ENCODE results near the gene BICC1. TPM values are rescaled to one million over a fixed set of nuclear protein-coding genes. Genes with fewer than 3 reads are reported as not detected.
A peak's percentile ranks its signal among the peaks of the same experiment; 100 is the strongest.

BICC1 gene
- total RNA-seq, 1 donor from 2014 or later, result 58.0 TPM

DNA sequence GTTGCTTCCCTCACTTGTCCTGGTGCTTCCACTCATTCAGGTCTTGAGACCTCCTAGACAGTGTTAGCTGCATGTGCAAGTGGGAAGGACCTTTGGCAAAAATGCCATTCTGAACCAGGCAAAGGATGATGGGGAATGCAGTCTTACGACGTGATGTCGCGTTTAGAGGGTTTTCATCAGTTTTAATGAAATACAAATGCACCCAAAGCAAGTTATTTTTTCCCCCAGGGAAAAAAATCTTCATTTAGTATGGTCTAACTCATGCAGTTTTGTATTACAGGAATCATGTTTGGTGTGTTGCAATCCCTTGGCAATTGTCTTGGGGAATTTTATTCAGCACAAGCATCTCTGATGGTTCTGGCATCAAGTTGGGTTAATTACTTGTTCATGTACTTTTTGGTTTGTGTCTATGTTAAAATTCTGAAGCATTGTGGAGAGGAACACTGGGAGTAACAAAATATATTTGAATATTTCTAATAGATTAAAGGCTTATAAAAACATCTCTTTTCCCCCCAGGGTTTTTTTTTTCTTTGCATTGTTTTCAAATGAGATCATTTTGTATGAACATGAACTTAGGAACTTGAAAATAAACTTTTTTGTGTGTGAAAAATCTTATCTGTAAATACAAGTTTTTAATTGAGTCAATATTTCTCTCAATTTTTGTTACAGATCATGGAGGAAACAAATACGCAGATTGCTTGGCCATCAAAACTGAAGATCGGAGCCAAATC lies 188.9 kb downstream of the BICC1 start:
- H3K36me3 ChIP-seq (ENCODE audit: control insufficient read depth, insufficient read depth, low read length), result no peaks in the 10 kb centered on the region
- no peaks in the 10 kb centered on the region for H3K27me3 ChIP-seq (ENCODE audit: control insufficient read depth, insufficient read depth, low read length)
- TF ChIP-seq, protein P1, sequence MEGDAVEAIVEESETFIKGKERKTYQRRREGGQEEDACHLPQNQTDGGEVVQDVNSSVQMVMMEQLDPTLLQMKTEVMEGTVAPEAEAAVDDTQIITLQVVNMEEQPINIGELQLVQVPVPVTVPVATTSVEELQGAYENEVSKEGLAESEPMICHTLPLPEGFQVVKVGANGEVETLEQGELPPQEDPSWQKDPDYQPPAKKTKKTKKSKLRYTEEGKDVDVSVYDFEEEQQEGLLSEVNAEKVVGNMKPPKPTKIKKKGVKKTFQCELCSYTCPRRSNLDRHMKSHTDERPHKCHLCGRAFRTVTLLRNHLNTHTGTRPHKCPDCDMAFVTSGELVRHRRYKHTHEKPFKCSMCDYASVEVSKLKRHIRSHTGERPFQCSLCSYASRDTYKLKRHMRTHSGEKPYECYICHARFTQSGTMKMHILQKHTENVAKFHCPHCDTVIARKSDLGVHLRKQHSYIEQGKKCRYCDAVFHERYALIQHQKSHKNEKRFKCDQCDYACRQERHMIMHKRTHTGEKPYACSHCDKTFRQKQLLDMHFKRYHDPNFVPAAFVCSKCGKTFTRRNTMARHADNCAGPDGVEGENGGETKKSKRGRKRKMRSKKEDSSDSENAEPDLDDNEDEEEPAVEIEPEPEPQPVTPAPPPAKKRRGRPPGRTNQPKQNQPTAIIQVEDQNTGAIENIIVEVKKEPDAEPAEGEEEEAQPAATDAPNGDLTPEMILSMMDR (IDR thresholded peaks at IDR 0.05; ENCODE audit: insufficient read depth, low read length, poor library complexity, severe bottlenecking), result no peak
- DNase-seq (ENCODE audit: low read depth), result no peak
- H3K4me3 ChIP-seq (ENCODE audit: low read depth, low read length), result no peak overlapping the region

DNA sequence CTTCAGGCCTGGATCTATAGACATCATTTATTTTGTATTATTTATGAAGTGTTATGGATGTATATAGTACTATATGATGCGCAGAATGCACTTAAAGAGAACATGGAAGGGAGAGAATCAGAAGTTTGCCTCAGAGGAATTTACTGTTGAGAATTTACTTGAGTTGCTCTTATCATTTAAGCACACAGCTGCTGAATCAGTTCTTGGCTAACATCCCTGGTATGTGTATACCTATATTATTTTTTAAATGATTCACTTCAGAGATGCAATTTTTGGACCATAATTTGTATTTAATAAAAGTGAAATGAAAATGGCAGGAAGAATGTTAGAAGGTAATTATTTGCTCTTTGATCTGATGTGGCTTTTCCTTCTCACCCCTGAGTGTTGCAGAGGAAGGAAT lies 191.6 kb downstream of the BICC1 start:
- Histone ChIP-seq H3K4me3 (ENCODE audit: low read depth, low read length) (no peak overlapping the region), H3K36me3 (ENCODE audit: control insufficient read depth, insufficient read depth, low read length) (no peaks in the 10 kb centered on the region), H3K27me3 (ENCODE audit: control insufficient read depth, insufficient read depth, low read length) (no peaks in the 10 kb centered on the region)
- TF ChIP-seq, protein P1 (IDR thresholded peaks at IDR 0.05; ENCODE audit: insufficient read depth, low read length, poor library complexity, severe bottlenecking), result no peak
- DNase-seq (ENCODE audit: low read depth), result no peak

DNA sequence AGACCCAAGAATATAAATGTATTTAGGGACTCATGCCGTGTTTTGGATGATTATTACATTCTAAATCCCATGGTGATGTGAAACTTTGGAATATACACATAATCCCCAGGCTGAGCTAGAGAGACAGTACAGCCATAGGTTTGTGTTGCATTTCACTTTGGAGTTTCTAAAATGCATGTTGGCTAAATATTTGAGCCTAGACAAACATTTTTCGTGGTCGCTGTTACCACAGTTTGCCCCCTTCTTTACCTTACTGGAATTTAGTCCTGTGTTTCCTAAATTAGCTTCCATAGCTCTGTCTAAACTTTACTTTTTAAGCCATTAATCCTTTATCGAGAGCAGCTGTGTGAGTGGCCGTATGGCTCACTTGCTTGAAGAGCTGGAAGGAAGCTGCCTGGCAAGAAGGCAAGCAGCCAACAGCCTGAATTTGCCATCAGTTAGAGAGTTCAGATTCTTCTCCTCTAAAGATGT lies 192.0 kb downstream of the BICC1 start:
- Histone ChIP-seq H3K27me3 (ENCODE audit: control insufficient read depth, insufficient read depth, low read length) (no peaks in the 10 kb centered on the region), H3K36me3 (ENCODE audit: control insufficient read depth, insufficient read depth, low read length) (no peaks in the 10 kb centered on the region), H3K4me3 (ENCODE audit: low read depth, low read length) (no peak overlapping the region)
- no peak for DNase-seq (ENCODE audit: low read depth)
- TF ChIP-seq, protein P1 (IDR thresholded peaks at IDR 0.05; ENCODE audit: insufficient read depth, low read length, poor library complexity, severe bottlenecking), result no peak

DNA sequence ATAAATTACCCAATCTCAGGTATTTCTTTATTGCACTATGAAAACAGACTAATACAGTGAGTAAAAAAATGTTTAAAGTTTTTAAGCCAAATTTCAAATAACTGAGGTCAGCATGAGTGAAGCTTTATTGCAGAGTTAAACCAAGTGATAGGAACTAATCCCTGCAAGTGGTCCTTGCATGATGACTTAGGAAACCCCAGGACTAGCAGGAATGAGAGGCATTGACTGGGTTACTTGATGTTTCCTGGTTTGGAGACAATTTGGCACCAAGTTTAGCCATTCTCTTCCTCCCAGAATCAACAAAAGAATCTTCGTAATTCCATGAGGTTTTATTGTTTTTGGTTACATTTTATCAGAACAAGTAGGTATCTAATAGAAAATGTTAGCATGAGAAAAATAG lies 194.2 kb downstream of the BICC1 start:
- H3K27me3 ChIP-seq (ENCODE audit: control insufficient read depth, insufficient read depth, low read length), result no peaks in the 10 kb centered on the region
- no peak for DNase-seq (ENCODE audit: low read depth)
- TF ChIP-seq, protein P1 (IDR thresholded peaks at IDR 0.05; ENCODE audit: insufficient read depth, low read length, poor library complexity, severe bottlenecking), result no peak
- H3K4me3 ChIP-seq (ENCODE audit: low read depth, low read length), result no peak overlapping the region
- no peaks in the 10 kb centered on the region for H3K36me3 ChIP-seq (ENCODE audit: control insufficient read depth, insufficient read depth, low read length)

DNA sequence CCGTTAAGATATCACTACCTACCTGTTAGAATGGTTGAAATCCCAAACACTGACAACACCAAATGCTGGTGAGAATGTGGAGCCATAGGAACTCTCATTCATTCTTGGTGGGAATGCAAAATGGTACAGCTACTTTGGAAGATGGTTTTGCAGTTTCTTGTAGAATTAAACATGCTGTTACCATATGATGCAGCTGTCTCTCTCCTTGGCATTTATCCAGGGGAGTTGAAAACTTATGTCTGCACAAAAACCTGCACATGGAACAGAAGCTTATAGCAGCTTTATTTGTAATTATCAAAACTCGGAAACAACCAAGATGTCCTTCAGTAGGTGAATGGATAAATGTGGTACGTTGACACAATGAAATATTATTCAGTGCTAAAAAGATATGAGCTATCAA lies 199.5 kb downstream of the BICC1 start:
- no peaks in the 10 kb centered on the region for H3K27me3 ChIP-seq (ENCODE audit: control insufficient read depth, insufficient read depth, low read length)
- no peak overlapping the region for H3K4me3 ChIP-seq (ENCODE audit: low read depth, low read length)
- DNase-seq (ENCODE audit: low read depth), result no peak
- no peaks in the 10 kb centered on the region for H3K36me3 ChIP-seq (ENCODE audit: control insufficient read depth, insufficient read depth, low read length)
- TF ChIP-seq, protein P1 (IDR thresholded peaks at IDR 0.05; ENCODE audit: insufficient read depth, low read length, poor library complexity, severe bottlenecking), result no peak

DNA sequence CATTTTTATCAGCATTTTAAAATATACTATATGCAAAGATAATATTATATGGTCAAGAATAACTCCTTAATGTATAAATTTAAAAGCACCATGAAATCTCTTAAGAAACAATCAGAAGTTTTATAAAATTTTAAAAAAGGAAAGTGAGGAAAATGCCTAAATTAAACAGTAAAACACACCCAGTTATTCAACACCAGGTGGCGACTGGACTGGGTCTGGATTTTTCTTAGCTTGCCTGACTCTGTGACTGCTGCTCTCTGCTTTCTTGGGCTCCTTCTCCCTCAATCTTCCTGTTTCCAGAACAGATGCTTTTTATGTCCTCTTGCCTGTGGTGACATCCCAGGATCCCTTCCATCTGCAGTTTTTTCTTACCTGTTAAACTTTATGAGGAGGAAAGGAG lies 200.3 kb downstream of the BICC1 start:
- no peaks in the 10 kb centered on the region for H3K27me3 ChIP-seq (ENCODE audit: control insufficient read depth, insufficient read depth, low read length)
- DNase-seq (ENCODE audit: low read depth), result no peak
- TF ChIP-seq, protein P1 (IDR thresholded peaks at IDR 0.05; ENCODE audit: insufficient read depth, low read length, poor library complexity, severe bottlenecking), result peak; percentile 14

More for the DNA sequence above, 200.3 kb downstream of the BICC1 start:
- Histone ChIP-seq H3K36me3 (ENCODE audit: control insufficient read depth, insufficient read depth, low read length) (no peaks in the 10 kb centered on the region), H3K4me3 (ENCODE audit: low read depth, low read length) (no peak overlapping the region)

Data from kidney epithelial cell (primary cell).